GM21786 (cell line): ENCODE data around the gene STYX.

Source experiments
- ATAC-seq: cut with Tn5 transposase; IDR thresholded peaks from one replicate; pipeline ENCODE4 v1.9.1; 2021; ENCODE audit not compliant: unreplicated experiment

Gene STYX

GRCh38 chr14:52783206-52783605, 53.2 kb downstream of the STYX start:
- no peak for ATAC-seq

DNA sequence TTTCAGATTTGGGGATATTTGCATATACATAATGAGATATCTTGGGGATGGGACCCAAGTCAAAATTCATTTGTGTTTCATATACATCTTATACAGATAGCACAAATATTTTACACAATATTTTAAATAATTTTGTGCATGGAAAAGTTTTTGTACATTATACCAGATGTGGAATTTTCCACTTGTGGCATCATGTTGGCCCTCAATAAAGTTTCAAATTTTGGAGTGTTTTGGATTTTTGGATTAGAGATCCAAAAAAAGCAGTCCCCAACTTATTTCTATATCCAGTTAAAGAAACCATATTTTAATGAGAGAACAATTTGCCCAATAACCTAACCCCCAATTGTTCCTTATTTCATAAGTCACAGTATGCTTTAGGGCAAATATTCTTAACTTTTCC, 56.9 kb downstream of the STYX start:
- no peak for ATAC-seq

GRCh38 chr14:52789118-52789517, 59.2 kb downstream of the STYX start:
- no peak for ATAC-seq

DNA sequence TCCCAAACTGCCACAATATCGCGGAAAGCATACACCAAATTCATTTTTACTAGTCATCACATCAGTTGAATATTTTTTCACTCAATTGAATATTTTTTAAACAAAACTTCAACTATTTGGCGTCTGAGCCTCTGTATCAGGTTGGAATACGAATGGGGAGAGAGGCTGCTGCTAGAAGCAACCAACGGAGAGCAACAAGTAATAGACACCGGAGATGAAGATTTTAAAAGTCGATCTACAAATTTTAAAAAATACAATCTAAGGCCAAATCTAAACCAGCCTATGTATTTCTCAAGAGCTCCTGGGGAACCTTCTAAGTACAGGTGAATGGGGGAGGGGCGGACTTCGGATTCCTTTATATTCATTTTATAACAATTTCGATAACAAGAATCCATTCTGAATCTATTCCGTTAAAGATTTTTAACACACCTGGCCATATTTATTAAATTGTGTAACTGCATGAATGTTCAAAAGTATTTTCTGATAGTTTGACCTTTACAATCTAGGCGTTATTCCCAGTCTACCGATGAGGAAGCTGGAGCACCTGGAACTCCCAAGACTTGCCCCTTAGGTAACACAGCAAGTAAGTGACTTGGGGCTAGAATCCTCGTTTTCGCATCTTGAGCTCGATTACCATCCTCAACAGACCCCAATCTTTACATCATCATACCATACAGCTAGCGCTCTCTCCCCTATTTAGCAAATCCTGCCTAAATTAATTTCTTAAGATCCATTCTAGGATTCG, 60.2 kb downstream of the STYX start:
- no peak for ATAC-seq

GRCh38 chr14:52790756-52791222, 60.8 kb downstream of the STYX start:
- ATAC-seq: no peak

- ATAC-seq: peak; percentile 90
Observed at GRCh38 chr14:52791223-52792096, 61.5 kb downstream of the STYX start, which contains the start of gene GNPNAT1. Gene GNPNAT1, minus strand, starts transcription at chr14:52791607. Its CDS starts 6,957 bp downstream, at chr14:52784650.

GRCh38 chr14:52792097-52792415, 62.1 kb downstream of the STYX start:
- no peak for ATAC-seq

- ATAC-seq: no peak
Observed at GRCh38 chr14:52793061-52793460, 63.1 kb downstream of the STYX start.

DNA sequence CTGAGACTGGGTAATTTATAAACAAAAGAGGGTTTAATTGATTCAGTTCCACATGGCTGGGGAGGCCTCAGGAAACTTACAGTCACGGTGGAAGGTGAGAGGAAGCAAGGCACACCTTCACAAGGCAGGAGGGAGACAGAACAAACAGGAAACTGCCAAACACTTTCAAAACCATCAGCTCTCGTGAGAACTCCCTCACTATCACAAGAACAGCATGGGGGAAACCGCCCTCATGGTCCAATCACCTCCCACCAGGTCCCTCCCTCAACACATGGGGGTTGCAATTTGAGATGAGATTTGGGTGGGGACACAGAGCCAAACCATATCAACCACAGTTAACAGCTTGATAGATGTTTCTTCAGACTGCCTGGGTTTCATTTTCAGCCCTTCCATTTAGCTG, 67.7 kb downstream of the STYX start:
- no peak for ATAC-seq

- ATAC-seq: no peak
Observed at GRCh38 chr14:52798826-52799225, 68.9 kb downstream of the STYX start.

DNA sequence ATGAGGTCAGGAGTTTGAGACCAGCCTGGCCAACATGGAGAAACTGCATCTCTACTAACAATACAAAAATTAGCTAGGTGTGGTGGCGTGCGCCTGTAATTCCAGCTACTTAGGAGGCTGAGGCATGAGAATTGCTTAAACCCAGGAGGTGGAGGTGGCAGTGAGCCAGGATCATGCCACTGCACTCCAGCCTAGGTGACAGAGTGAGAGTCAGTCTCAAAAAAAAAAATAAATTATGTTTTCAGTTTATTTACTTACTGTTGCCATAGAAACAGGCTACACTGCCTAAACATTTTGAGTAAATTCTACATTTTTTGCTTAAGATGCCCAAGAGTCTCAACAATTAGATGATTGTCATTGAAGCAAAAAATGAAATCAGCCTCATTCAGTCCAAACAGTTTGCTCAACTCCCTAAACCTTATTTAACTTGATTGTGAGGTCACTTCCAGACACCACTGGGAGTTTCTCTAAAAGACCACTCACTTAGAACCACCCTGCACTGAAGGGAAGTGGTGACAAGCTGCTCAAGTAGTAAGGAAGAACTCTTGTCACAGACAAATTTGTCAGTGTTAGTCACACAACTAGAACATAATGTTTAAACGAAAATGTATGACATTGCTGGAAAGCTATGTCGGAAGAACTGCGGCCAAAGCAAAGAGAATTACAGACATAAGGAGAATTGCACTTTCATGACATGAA, 71.2 kb downstream of the STYX start:
- no peak for ATAC-seq

DNA sequence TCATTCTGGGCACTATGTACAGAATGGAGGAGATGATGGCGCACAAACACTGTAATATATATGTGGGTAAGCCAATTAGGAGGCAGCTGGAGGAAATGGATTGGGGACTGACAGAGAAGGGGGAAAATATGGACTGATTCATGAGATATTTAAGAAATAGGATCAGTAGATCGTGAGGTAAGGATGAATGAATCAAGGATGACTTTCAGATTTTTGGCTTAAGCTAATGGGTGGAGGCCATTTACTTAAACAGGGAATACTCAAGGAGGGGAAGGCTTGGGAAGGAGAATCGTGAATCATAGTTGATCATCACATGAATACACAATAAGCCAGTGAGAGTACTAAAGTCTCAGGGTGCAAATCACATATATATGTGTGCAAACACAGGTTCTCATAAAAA, 72.6 kb downstream of the STYX start:
- ATAC-seq: no peak

GRCh38 chr14:52806115-52806514, 76.1 kb downstream of the STYX start:
- no peak for ATAC-seq

GRCh38 chr14:52808101-52808500, 78.1 kb downstream of the STYX start:
- ATAC-seq: no peak

DNA sequence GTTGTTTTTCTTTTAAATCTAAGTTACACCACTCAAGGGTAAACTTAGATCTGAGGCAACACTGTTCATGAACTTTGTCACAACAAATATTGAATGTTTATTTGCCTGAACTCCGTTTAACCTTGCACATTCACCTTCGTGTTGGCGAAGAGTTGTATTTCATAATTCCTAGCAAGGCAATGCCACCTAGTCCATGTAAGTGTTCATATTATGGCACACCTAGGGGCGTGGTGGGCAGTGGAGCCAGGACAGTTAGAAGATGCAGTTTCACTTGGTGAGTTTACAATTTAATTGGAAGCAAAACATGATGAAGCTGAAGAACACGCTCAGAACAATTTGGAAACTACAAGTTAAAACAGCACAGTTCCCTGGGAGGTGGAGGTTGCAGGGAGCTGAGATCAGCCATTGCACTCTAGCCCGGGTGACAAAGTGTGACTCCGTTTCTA, 91.9 kb downstream of the STYX start:
- no peak for ATAC-seq

DNA sequence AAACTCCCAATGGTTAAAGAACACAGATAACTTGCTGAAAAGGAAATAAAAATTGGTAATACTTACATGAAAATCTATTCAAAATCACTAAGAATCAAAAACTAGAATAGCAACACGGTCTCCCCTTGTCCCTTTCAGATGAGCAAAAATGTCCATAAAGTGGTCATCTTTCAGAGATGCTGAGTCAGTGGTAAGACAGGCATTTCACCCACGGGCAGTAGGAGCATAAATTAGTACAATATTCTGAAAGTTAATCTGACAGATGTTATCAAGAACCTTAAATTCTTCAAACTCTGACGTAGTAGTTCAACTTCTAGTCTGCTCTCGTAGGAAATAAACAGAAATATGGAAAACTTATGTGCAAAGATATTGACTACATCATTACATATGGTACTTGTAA, 94.5 kb downstream of the STYX start:
- ATAC-seq: no peak
